T-helper 1 cell treated with Interleukin-12 subunit alpha and Interleukin-12 subunit beta and Interleukin-4 antibody, amounts not matched to agents 30 μg/mL and 1 μg/mL, for 36 hours (primary cell): ENCODE results near the gene DNAH2.

Experiments
- H3K27ac Mint-ChIP-seq: one replicate; pipeline ENCODE4 v1.8.0; 2021; ENCODE audit warnings: mild to moderate bottlenecking, mixed read lengths
- H3K27me3 Mint-ChIP-seq: one replicate; pipeline ENCODE4 v1.8.0; 2021; ENCODE audit warnings: low read depth, mixed read lengths
- H3K36me3 Mint-ChIP-seq: one replicate; pipeline ENCODE4 v1.8.0; 2021; ENCODE audit warnings: low read depth, mixed read lengths
- H3K4me1 Mint-ChIP-seq: one replicate; pipeline ENCODE4 v1.8.0; 2021; ENCODE audit warnings: low read depth, mixed read lengths
- H3K4me3 Mint-ChIP-seq: one replicate; pipeline ENCODE4 v1.8.0; 2021; ENCODE audit warnings: mild to moderate bottlenecking, moderate library complexity, mixed read lengths
- H3K9me3 Mint-ChIP-seq: one replicate; pipeline ENCODE4 v1.8.0; 2021; ENCODE audit warnings: mixed read lengths

The DNAH2 gene

GRCh38 chr17:7767405-7768021, 50.0 kb downstream of the DNAH2 start:
- Mint-ChIP-seq H3K9me3 (no peaks in the 10 kb centered on the region), H3K27ac (no peak overlapping the region)

GRCh38 chr17:7769854-7770253, 52.3 kb downstream of the DNAH2 start:
- H3K4me1 Mint-ChIP-seq, result no peaks in the 10 kb centered on the region

More at GRCh38 chr17:7767405-7768021, 50.0 kb downstream of the DNAH2 start:
- Mint-ChIP-seq H3K4me1 (no peaks in the 10 kb centered on the region), H3K36me3 (no peaks in the 10 kb centered on the region), H3K4me3 (no peak overlapping the region), H3K27me3 (no peaks in the 10 kb centered on the region)

DNA sequence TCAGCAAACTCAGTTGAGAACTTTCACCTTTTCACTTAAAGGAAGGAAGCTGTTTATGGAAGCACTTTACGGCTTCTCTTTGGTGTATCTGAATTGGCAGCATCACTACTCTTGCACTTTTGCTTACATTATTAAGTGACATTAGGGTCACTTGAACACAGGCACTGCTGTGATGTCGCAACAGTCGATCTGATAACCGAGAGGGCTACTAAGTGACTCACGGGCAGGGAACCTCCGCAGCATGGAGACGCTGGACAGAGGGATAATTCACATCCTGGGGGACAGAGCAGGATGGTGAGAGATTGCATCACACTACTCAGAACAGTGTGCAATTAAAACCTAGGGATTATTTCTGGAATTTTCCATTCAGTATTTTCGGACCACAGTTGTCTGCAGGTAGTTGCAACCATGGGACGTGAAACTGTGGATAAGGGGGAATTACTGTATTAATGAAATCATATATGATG, 56.5 kb downstream of the DNAH2 start:
- H3K36me3 Mint-ChIP-seq, result no peaks in the 10 kb centered on the region
- no peaks in the 10 kb centered on the region for H3K4me1 Mint-ChIP-seq
- no peak overlapping the region for H3K27ac Mint-ChIP-seq
- no peak overlapping the region for H3K4me3 Mint-ChIP-seq
- no peaks in the 10 kb centered on the region for H3K9me3 Mint-ChIP-seq
- peaks cover 13% of the 10 kb centered on the region for H3K27me3 Mint-ChIP-seq

More at GRCh38 chr17:7769854-7770253, 52.3 kb downstream of the DNAH2 start:
- Mint-ChIP-seq H3K27ac (no peak overlapping the region), H3K27me3 (peaks cover 13% of the 10 kb centered on the region), H3K36me3 (no peaks in the 10 kb centered on the region), H3K9me3 (no peaks in the 10 kb centered on the region), H3K4me3 (no peak overlapping the region)

DNA sequence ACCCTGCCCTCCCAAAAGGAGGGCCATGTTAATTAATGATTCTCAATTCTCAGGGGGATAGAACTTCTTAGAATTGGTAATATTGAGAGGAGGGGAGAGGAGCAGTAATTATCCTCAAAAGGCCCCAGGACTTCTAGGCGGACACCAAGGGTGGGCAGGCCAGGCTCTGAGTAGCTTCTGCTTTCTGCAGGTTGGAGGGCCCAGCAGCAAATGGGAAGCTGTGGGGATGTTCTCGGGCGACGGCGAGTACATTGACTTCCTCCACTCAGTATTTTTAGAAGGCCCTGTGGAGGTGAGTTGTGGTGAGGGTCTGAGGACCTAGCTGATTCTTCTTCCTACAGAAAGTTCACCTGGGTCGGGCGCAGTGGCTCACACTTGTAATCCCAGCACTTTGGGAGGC, 57.5 kb downstream of the DNAH2 start:
- H3K4me3 Mint-ChIP-seq, result no peak overlapping the region
- no peaks in the 10 kb centered on the region for H3K36me3 Mint-ChIP-seq
- H3K9me3 Mint-ChIP-seq, result no peaks in the 10 kb centered on the region
- peaks cover 13% of the 10 kb centered on the region for H3K27me3 Mint-ChIP-seq
- H3K4me1 Mint-ChIP-seq, result no peaks in the 10 kb centered on the region
- no peak overlapping the region for H3K27ac Mint-ChIP-seq

- Mint-ChIP-seq H3K9me3 (no peaks in the 10 kb centered on the region), H3K4me1 (no peaks in the 10 kb centered on the region), H3K27ac (no peak overlapping the region), H3K4me3 (no peak overlapping the region), H3K27me3 (peaks cover 13% of the 10 kb centered on the region), H3K36me3 (no peaks in the 10 kb centered on the region)
These were observed 59.5 kb downstream of the DNAH2 start for GRCh38 chr17:7777017-7777416.

- Mint-ChIP-seq H3K9me3 (no peaks in the 10 kb centered on the region), H3K27me3 (no peaks in the 10 kb centered on the region), H3K4me3 (no peak overlapping the region)
These were observed 63.2 kb downstream of the DNAH2 start for GRCh38 chr17:7780736-7781135.

GRCh38 chr17:7781429-7781828, 63.9 kb downstream of the DNAH2 start:
- no peaks in the 10 kb centered on the region for H3K4me1 Mint-ChIP-seq
- no peaks in the 10 kb centered on the region for H3K36me3 Mint-ChIP-seq
- H3K27me3 Mint-ChIP-seq, result no peaks in the 10 kb centered on the region
- H3K9me3 Mint-ChIP-seq, result no peaks in the 10 kb centered on the region
- no peak overlapping the region for H3K4me3 Mint-ChIP-seq
- H3K27ac Mint-ChIP-seq, result no peak overlapping the region

More at GRCh38 chr17:7780736-7781135, 63.2 kb downstream of the DNAH2 start:
- Mint-ChIP-seq H3K4me1 (no peaks in the 10 kb centered on the region), H3K27ac (no peak overlapping the region), H3K36me3 (no peaks in the 10 kb centered on the region)

DNA sequence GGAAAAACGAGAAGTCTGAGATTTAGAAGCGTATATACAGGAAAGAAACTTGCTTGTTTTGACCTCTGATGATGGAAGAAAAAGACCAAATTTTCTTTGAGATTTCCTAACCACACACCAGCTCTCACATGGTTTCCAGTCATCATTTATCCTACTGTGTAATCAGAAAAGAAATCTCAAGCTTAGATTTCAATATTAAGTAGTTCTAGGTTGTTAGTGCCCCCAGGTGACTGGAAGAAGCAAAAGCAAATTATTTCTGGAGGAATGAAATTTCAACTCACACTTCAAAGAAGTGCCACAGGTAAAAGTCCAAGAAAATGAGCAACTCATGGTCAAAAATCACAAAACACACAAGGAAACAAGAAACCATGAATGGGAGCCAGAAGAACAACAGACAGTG, 64.7 kb downstream of the DNAH2 start:
- H3K4me3 Mint-ChIP-seq, result no peak overlapping the region
- H3K27ac Mint-ChIP-seq, result no peak overlapping the region
- no peaks in the 10 kb centered on the region for H3K27me3 Mint-ChIP-seq
- no peaks in the 10 kb centered on the region for H3K9me3 Mint-ChIP-seq
- H3K36me3 Mint-ChIP-seq, result no peaks in the 10 kb centered on the region
- H3K4me1 Mint-ChIP-seq, result no peaks in the 10 kb centered on the region

DNA sequence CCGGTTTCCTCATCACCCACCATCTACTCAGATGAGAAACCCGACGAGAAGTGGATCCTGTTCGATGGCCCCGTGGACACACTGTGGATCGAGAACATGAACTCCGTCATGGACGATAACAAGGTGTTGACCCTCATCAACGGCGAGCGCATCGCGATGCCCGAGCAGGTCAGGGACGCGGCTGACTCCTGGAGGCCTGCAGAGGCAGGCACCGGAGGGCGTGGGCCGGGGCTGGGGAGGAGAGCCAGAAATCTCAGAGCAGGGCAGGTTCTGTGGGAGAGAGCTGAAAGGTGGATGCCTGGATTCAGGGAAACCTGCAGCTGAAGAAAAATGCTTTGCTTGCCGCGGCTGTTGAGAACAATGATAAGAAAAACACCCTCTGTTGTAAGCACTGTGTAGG, 69.3 kb downstream of the DNAH2 start:
- Mint-ChIP-seq H3K27me3 (no peaks in the 10 kb centered on the region), H3K27ac (no peak overlapping the region), H3K4me1 (no peaks in the 10 kb centered on the region), H3K36me3 (no peaks in the 10 kb centered on the region), H3K4me3 (no peak overlapping the region), H3K9me3 (no peaks in the 10 kb centered on the region)

GRCh38 chr17:7789131-7789530, 71.6 kb downstream of the DNAH2 start:
- no peaks in the 10 kb centered on the region for H3K4me1 Mint-ChIP-seq
- no peaks in the 10 kb centered on the region for H3K9me3 Mint-ChIP-seq
- H3K27ac Mint-ChIP-seq, result no peak overlapping the region
- no peaks in the 10 kb centered on the region for H3K36me3 Mint-ChIP-seq
- no peaks in the 10 kb centered on the region for H3K27me3 Mint-ChIP-seq
- no peak overlapping the region for H3K4me3 Mint-ChIP-seq

DNA sequence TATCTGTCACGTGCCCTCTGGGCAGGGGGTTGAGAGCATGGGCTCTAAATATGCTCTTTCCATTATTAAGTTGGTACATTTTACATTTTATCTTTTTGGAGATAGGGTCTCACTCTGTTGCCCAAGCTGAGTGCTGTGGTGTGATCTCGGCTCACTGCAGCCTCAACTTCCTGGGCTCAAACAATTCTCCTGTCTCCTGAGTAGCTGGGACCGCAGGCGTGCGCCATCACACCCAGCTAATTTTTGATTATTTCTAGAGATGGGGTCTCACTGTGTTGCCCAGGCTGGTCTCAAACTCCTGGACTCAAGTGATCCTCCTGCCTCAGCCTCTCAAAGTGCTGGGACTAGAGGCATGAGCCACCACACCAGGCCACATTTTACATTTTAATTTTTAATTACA, 72.6 kb downstream of the DNAH2 start:
- H3K4me1 Mint-ChIP-seq, result no peaks in the 10 kb centered on the region
- H3K4me3 Mint-ChIP-seq, result no peak overlapping the region
- no peaks in the 10 kb centered on the region for H3K9me3 Mint-ChIP-seq
- no peak overlapping the region for H3K27ac Mint-ChIP-seq
- no peaks in the 10 kb centered on the region for H3K27me3 Mint-ChIP-seq
- no peaks in the 10 kb centered on the region for H3K36me3 Mint-ChIP-seq

DNA sequence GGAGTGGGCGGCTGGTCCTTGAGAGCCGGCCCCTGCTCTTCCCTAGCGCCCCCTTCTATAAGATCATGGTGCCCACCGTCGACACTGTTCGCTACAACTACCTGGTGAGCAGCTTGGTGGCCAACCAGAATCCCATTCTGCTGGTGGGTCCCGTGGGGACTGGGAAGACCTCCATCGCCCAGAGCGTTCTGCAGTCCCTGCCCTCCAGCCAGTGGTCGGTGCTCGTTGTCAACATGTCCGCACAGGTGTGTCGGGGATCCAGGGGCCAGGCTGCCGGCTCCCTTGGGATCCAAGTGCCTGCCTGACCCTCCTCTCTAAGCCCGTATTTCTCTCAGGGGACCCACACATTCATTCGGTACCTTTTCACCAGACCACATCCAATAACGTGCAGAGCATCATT, 75.1 kb downstream of the DNAH2 start:
- H3K9me3 Mint-ChIP-seq, result no peaks in the 10 kb centered on the region
- H3K36me3 Mint-ChIP-seq, result no peaks in the 10 kb centered on the region
- no peaks in the 10 kb centered on the region for H3K4me1 Mint-ChIP-seq
- H3K4me3 Mint-ChIP-seq, result no peak overlapping the region
- no peak overlapping the region for H3K27ac Mint-ChIP-seq
- H3K27me3 Mint-ChIP-seq, result no peaks in the 10 kb centered on the region

DNA sequence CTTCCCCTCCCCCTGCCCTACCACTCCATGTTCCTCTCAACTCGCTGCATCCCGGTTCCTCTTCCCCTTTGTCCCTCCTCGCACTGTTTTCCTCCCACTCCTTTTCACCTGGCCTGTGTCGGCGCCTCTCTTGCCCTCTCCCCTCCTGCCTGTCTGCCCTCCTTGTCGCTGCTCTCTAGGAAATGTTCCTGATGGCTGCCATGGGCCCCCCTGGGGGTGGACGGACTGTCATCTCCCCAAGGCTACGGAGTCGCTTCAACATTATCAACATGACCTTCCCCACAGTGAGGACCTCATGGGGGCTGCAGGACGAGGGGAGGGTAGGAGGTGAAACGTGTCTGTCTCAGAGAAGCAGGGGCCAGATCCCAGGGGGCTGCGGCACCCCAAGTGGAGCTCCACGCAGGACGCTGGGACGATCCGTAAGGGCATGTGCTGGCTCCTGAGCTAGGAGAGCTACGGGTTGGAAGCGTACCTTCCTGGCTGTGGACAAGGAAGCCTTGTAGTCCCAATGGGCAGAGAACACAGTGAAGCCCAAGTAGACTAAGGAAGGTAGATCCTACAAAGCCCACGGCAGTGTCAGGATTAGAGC, 76.6 kb downstream of the DNAH2 start:
- no peaks in the 10 kb centered on the region for H3K4me1 Mint-ChIP-seq
- no peaks in the 10 kb centered on the region for H3K36me3 Mint-ChIP-seq
- no peaks in the 10 kb centered on the region for H3K27me3 Mint-ChIP-seq
- H3K4me3 Mint-ChIP-seq, result no peak overlapping the region
- H3K27ac Mint-ChIP-seq, result no peak overlapping the region
- H3K9me3 Mint-ChIP-seq, result no peaks in the 10 kb centered on the region

DNA sequence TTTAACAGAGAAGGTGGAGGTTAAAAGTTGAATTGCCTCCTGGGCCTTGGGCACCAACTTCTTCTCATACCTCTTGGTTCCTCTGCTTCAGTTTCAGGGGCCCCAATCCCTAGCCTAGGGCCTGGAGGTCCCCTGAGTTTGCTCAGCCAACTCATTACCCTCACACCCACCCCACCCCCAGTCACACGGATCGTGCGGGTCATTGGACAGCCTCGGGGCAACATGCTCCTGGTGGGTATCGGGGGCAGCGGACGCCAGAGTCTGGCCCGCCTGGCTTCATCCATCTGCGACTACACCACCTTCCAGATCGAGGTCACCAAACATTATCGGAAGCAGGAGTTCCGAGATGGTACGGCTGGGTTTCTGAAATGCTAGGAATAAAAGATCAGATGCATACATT, 80.4 kb downstream of the DNAH2 start:
- H3K27me3 Mint-ChIP-seq, result no peaks in the 10 kb centered on the region
- H3K36me3 Mint-ChIP-seq, result no peaks in the 10 kb centered on the region
- H3K9me3 Mint-ChIP-seq, result no peaks in the 10 kb centered on the region

DNA sequence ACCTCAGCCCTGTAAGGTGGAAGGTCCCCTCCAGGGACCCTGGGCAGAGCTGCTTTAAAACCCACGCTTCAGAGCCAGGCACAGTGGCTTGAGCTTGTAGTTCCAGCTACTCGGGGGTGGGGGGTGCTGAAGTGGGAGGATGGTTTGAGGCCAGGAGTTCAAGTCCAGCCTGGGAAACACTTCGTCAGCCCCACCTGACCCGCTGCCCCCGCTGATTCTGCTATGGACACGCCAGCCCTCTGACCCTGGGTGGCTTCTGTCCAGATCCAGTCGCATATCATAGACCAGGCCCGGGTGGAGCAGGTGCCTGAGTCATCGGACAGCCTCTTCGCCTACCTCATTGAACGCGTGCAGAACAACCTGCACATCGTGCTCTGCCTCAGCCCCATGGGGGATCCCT, 81.3 kb downstream of the DNAH2 start:
- H3K36me3 Mint-ChIP-seq, result no peaks in the 10 kb centered on the region
- no peak overlapping the region for H3K4me3 Mint-ChIP-seq
- no peaks in the 10 kb centered on the region for H3K9me3 Mint-ChIP-seq
- no peaks in the 10 kb centered on the region for H3K27me3 Mint-ChIP-seq
- no peaks in the 10 kb centered on the region for H3K4me1 Mint-ChIP-seq
- no peak overlapping the region for H3K27ac Mint-ChIP-seq

More for the DNA sequence above, 80.4 kb downstream of the DNAH2 start:
- Mint-ChIP-seq H3K4me3 (no peak overlapping the region), H3K4me1 (no peaks in the 10 kb centered on the region), H3K27ac (no peak overlapping the region)
